Ureter (tissue), 1 donor: Measurements from ENCODE around the gene CEACAM16. TPM values are rescaled to one million over a fixed set of nuclear protein-coding genes. Genes with fewer than 3 reads are reported as not detected.

Experiments
- DNase-seq: peaks from one replicate; pipeline ENCODE4 v3.0.0-alpha.2; 2020; ENCODE audit warnings: low spot score
- total RNA-seq: library from RNA; stranded (reverse); gene quantifications from one replicate; pipeline ENCODE4 v1.2.4, GENCODE V29; 2023
- donor health status: DM: yes; HTN: yes; CAD: no.

CEACAM16 gene
- total RNA-seq, 1 donor from 2014 or later = not detected

DNA sequence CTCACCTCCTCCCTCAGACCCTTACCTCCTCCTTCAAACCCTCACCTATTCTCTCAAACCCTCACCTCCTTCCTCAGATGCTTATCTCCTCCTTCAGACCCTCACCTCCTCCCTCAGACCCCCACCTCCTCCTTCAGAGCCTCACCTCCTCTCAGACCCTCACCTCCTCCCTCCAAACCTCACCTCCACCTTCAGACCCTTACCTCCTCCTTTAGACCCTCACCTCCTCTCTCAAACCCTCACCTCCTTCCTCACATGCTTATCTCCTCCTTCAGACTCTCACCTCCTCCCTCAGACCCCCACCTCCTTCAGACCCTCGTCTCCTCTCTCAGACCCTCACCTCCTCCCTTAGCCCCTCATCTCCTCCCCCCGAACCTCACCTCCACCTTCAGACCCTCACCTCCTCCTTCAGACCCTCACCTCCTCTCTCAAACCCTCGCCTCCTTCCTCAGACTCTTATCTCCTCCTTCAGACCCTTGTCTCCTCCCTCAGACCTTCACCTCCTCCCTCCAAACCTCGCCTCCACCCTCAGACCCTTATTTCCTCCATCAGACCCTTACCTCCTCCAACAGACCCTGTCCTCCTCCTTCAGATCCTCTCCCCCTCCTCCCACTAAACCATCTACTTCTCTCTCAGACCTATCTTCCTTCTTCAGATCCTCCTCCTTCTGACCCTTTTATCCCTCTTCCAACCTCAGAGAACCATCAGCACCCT is 47.1 kb downstream of the CEACAM16 start:
- DNase-seq = no peak

DNA sequence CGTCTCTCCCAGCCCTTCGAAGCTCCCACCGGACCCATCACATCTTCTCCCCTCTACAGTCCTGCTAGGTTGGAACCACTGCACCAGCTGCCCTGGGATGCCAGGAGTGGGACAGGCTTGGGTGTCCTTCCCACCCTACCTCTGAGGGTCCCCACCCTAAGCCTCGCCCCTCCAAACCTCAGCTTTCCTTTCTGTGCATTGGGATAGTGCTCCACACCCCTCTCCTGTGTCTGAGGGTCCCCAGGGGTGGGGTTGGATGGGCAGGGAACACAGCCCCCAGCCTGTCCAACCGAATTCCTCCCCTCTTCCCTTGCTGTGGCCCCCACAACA is 47.6 kb downstream of the CEACAM16 start:
- no peak for DNase-seq

DNA sequence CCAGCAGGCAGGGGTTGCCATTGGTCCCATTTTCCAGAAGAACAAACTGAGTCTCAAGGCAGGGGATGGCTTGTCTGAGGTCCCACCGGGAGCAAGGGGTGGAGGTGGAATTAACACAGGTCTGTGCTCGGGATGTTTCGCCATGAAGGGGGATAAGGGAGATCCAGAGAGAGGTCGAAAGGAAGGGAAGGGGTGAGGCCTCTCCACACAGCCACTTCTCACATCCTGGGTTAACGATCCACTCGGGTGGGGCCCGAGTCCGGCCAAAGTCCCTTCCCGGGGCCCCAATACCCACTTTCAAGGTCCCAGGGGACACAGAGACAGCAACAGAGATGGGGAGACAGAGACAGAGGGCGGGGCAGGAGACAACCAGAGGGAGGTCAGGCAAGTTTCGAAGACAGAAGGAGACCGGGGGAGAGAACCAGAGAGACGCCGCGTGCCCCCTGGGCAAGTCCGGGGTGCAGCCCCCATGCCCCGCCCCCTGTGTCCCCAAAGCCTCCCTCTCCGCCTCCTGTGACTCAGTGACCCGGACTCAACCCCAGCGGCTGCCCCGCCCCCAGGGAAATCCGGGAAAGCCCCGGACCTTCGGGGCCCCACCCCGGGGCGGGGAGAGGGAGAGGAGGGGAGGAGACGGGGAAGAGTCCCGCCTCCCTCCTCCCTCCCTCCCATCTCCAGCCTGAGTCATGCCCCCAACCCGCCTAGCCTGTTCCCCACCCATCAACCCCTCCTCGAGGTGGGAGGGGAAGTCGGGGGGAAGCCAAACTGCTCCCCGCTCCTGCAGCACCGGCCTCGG is 48.2 kb downstream of the CEACAM16 start:
- DNase-seq = peak; percentile 97

DNA sequence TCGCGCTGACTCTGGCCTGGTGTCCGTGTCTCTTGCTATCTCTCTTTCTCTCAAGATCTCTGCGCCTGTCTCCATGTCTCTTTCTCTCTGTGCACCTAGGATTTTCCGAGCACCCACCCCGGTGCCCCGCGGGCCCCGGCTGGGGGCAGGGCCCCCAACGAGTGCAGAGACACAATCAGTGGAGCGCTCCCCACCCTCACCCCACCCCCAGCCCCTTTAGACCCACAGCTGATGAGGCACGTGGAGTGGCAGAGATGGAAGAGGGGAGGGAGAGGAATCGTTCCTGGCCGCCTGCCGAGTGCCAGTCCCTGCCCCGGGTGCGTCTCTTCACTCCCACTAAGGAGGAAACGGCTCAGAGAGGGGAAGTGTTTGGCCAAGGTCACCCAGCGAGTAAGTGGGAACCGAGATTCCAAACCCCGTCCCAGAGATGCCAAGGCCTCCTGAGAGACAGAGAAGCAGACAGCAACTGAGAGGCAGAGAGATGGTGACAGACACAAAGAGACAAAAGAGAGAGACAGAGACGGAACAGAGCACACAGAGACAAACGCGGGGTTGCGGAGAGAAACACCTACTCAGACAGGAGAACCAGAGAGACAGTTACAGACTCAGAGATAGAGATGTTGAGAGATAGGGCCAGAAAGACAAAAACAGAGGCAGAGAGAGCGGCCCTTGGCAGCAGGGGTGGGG is 48.9 kb downstream of the CEACAM16 start:
- DNase-seq = peak; percentile 73

DNA sequence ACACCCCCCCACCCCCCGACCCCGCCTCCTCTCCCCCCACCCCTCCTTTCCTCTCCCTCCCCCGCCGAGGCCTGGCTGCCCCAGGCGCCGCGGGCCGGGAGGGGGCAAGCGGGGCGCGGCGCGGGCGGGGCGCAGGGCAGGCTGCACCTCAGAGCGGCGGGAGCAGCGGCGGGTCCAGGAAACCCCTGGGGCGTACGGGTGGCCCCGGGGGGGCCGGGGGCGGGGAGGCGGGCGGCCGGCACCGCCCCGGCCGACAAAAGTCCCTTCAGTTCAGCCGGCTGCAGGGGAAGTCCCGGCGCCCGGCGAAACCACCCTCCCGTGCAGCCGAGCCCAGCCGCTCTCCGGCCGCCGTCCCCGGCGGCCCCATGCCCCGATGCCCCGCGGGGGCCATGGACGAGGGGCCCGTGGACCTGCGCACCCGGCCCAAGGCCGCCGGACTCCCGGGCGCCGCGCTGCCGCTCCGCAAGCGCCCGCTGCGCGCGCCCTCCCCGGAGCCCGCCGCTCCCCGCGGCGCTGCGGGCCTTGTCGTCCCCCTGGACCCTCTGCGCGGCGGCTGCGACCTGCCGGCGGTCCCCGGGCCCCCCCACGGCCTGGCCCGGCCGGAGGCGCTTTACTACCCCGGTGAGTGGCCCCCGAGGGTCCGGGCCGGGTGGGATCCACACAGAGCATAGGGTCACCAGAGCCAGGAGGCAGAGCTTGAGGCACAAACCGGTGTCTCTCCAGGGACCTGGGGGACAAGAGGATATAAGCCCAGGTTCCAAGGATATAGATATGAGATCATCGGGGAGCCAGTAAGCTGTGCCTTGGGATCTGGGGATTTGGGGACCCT is 49.7 kb downstream of the CEACAM16 start, which contains the start of gene BCL3:
BCL3 (plus strand) TSS at position 283 of the 829 bp plus-strand sequence; CDS start at position 366, 83 bp downstream.
- DNase-seq = peak; percentile 82

DNA sequence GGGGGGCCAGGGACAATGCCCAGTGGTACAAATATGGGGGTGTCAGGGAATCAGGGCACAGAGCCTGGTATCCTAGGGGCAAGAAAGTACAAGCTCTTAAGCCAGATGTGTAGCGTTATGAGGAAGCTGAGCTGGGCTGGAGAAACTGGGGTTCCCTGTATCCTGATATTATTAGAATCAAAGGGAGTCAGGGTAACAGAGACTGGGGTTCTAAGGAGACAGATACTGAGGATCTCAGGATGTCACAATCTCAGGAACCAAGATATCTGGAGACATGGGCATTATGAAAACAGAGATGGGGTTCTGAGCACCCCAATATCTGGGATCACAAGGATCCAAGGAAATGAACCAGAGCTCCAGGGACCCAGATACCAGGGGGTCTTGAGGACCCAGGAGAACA is 50.3 kb downstream of the CEACAM16 start:
- DNase-seq = no peak

DNA sequence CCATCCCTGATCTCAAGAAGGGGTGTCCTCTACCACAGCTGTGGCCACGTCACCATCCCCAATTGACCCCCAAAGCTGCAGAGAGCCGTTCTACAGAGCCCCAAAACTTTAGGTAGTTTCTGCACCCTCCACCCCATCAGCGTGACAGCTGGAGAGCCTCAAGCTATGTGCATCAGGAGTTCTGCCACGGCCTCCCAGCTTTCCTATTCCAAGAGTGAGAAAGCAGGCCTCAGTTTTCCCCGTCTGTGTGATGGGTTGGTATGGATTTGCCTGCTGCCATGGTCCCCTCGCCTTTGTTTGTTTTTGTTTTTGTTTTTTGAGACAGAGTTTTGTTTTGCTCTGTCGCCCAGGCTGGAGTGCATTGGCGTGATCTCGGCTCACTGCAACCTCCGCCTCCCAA is 51.0 kb downstream of the CEACAM16 start:
- no peak for DNase-seq

DNA sequence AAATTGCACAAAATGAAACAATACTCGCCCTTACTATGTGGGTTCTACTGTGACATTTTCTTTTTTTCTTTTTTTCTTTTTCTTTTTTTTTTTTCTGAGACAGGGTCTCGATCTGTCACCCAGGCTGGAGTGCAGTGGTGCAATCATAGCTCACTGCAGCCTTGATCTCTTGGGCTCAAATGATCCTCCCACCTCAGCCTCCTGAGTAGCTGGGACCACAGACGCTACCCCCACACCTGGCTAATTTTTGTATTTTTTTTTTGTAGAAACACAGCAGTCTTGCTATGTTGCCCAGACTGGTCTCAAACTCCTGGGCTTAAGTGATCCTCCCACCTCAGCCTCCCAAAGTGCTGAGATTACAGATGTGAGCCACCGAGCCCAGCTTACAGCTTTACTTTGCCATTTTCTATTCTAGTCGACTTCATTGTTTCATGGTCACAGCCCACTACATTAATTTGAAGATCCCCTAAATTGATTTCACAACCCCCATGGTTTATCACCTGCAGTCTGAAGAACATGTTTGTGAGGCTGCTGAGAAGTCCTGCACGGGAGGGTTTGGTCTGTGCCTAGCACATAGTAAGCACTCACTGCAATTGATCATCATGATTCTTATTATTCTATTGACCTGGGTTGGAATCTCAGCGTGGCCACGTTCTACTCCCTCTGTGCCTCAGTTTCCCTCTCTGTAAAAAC is 53.3 kb downstream of the CEACAM16 start:
- no peak for DNase-seq

DNA sequence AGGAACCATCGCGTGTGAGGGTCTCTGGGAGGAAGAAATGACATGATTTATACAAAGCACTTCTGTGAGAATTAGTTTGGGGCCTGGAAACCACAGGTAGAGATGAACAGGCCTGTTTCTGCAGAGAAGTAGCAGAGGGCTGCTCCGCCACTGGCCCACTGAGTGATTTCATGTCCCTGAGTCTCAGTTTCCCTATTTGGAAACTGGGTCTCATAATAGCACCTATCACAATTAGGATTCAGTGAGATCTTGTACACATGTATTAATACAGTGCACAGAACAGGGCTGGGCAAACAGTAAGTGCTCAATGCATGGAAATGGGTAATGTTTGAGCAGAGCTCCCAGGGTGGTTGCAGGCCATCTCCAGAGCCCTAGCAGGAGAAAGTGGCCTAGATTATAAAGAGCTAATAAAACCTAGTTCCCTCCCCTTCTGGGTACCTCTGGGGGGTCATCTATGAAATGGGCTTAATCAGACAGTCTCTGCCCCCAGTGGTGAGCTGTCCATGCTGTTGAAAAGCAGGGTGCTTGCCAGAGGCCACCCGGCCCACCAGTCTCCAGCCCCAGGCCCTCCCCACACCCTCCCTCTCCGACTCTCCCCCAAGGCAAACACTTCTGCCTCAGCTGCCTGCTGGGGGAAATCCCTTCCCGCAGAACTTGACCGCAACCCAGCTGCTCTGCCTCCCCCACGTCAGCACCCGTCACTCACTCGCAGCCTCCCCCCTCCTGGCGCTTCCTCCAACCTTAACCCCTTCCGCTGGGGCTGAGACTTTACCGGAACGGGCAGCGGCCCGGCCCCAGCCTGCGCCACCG is 54.1 kb downstream of the CEACAM16 start:
- peak; percentile 96 for DNase-seq

DNA sequence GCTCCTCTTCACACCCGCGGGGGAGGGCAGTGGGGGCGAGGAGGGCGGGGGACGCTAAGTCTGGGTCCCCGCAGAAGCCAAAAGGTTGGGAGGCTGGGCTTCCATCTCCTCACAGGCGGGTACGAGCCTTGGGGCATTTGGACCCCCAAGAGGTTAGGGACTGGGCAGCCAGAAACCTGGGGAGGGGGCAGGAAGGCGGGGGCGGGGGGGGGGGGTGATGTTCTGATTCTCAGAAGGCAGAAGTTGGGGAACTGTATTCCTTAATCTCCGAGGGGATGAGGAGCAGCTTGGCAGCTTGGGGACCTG is 54.6 kb downstream of the CEACAM16 start:
- no peak for DNase-seq

DNA sequence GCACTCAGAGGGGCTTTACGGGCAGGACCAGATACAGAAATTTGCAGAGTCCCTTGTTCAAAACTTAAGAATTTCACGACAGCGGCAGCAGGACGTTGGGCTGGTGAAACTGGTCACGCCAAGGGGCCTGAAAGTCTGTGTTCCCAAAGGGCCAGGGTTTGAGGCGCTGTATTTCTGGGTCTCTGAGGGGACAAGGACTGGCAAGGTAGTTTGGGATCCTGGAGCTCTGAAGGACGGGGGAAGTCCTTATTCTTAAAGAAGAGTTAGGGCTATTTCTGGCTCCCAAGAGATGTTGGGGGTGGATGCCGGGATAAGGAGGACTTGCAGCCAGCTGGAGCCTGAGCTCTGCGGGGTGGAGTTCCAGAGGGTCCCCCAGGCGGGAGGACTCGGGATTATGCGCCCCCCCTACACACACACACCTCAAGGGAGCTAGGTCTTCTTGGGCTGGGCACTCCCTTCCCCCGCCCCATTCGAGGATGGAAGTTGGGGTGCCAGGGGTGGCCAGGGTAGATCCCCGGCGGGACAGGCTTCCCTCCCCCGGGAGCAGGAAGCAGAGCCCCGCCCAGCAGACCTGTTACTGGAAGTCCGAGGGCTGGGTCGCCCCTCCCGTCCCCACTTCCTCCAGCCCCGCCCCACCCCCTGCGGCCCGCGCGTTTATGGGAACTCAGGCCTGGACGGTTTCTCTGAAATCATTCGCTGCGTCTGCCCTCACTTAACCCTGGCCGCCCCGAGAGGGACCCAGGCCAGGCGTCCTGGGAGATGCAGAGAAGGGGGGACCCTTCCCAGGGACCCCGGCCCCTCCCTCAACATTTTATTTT is 55.2 kb downstream of the CEACAM16 start:
- DNase-seq = peak; percentile 97

DNA sequence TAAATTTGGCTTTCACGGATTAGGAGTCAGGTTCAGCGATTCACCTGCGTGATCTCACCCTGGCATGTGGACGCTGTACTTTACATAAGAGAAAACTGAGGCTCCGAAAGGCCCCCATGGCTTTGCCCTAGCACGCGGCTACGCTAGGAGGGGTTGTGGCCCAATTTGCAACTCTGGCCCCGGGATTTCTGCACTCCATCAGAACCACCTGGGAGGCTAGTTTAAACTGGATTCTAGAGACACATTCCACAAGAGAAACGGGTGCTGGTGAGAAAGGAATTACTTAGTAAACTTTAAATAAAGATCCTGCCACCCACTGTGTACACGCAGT is 55.8 kb downstream of the CEACAM16 start:
- no peak for DNase-seq

DNA sequence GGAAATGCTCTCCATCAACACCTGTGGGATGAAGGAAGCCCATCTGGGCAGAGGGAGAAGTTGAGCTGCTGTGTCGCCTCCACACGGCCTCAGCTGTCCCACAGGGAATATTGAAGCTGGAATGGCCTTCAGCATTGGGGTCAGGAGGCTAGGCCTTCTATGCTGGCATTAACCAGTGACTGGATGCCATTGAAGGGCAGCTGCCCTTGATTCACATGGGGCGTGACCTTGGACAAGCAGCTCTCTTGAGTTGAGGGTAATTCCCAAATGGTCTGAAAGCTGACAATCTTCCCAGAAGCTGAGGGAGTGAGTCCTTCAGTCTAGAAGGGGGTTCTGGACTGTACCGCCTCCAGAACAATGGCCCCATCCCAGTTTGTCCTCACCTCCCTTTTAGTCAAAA is 56.3 kb downstream of the CEACAM16 start:
- DNase-seq = no peak

DNA sequence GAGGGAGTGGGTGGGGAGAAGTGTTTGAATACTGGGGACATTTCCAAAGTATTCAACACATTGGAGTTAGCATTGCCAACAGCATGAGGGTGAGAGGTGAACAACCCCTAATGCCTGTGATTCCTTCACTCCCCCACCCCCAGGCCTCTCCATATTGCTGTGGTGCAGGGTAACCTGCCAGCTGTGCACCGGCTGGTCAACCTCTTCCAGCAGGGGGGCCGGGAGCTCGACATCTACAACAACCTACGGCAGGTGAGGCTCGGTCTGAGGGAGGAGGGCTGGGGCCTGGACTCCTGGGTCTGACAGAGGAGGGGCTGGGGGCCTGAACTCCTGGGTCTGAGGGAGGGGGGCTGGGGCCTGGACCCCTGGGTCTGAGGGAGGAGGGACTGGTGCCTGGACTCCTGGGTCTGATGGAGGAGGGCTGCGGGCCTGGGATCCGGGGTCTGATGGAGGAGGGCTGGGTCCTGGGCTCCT is 57.2 kb downstream of the CEACAM16 start:
- no peak for DNase-seq

DNA sequence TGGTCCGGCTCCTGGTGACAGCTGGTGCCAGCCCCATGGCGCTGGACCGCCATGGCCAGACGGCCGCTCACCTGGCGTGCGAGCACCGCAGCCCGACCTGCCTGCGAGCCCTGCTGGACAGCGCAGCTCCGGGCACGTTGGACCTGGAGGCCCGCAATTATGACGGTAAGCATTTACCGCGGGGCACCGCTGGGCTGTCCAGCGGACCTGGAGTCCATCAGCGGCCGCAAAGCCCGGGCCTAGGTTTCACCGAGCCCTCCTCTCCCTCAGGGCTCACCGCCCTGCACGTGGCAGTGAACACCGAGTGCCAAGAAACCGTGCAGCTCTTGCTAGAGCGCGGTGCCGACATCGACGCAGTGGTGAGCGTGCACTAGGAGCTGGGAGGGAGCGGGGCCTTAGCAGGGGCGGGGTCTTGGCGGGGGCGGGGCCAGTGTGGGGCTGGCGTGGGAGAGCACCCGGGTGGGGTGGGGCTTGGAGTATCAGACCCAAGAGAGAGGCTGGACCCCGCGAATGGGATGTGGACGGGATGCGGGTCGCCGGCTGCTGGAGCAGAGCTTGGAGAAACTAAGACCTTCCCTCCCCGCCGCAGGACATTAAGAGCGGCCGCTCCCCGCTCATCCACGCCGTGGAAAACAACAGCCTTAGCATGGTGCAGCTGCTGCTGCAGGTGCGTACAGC is 58.2 kb downstream of the CEACAM16 start:
- peak; percentile 75 for DNase-seq

DNA sequence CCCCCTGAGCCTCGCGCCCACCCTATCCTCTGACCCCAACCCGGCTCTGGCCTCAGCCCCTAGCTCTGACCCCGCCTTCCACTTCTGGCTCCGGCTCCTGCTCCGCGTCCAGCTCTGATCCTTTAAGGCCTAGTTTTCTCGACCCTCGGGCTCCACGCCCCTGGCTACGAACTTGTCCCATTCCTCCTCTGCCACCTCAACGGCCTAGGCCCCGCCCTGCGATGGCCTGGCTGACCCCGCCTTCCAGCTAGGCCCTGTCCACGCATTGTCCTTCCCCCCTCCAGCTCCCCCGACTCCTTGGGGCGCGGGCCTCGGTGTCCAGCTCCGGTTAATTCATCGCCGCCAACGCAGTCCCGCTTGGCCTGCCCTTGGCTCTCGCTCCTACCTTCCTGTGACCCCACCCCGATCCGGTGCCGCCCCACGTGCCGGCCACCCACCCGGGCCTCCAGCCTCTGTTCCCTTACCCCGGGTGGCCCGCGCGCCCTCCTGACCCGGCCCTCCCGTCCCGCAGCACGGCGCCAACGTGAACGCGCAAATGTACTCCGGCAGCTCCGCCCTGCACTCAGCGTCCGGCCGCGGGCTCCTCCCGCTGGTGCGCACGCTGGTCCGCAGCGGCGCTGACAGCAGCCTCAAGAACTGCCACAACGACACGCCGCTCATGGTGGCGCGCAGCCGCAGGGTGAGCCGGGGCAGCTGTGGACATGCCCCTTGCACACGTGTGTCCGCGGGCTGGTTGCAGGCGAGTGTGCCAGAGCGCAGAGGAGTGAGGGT is 59.0 kb downstream of the CEACAM16 start:
- peak; percentile 65 for DNase-seq

DNA sequence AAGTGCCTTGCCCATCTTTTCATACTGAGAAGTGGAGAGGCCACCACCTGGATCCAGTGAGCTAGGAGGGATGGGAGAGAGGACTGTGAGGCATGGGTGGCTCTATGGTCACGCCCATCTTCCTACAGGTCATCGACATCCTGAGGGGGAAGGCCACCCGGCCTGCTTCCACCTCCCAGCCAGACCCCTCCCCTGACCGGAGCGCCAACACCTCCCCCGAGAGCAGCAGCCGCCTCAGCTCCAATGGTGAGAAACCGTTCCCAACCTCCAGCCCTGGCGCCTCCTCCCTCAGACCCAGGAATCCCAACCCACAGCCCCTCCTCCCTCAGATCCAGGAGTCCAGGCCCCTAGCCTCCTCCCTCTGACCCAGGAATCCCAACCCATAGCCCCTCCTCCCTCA is 59.6 kb downstream of the CEACAM16 start:
- no peak for DNase-seq

DNA sequence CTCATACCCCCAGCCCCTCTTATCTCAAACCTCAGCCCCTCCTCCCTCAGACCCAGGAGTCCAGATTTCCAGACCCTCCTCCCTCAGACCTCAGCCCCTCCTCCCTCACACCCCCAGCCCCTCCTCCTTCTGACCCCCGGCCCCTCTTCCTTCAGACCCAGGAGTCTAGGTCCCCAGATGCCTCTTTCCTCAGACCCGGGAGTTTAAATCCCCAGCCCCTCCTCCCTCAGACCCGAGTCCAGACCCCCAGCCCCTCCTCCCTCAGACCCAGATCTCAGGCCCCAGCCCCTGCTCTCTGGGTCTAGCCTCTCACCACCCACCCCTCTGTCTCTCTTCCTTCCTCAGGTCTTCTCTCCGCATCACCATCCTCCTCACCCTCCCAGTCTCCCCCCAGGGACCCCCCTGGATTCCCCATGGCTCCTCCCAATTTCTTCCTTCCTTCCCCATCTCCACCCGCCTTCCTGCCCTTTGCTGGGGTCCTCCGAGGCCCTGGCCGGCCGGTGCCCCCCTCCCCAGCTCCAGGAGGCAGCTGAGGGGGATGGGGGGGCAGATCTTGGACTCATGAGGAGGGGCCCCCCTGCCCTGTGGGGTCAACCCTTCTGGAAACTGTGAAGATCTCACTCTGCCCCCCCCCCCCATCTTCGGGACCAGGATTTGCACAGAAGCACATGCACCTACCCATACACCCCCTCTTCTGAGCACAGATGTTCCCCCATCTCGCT is 60.3 kb downstream of the CEACAM16 start:
- no peak for DNase-seq
